Osteoblast (primary cell): ENCODE measurements around the gene RALGPS1. TPM values are rescaled to one million over a fixed set of nuclear protein-coding genes. Genes with fewer than 3 reads are reported as not detected.
"Not testable (repeated sequence)": the region's sequence is repeated elsewhere in the genome, so short reads cannot be mapped to it uniquely, and the experiment has no call there.

Experiments used
- DNase-seq: peaks from one replicate; pipeline ENCODE4 v3.0.0; 2011; ENCODE audit warnings: low spot score, mixed read lengths; ENCODE audit not compliant: insufficient read length; ENCODE audit errors: missing footprints
- H2AFZ ChIP-seq: 2 replicates; pipeline ENCODE4 v1.6.0; 2011; ENCODE audit warnings: mild to moderate bottlenecking, low read length
- H3K27ac ChIP-seq: 2 replicates; pipeline ENCODE4 v1.5.1; 2011; ENCODE audit warnings: mild to moderate bottlenecking, low read depth, low read length, moderate library complexity
- H3K27me3 ChIP-seq: 2 replicates; pipeline ENCODE4 v1.6.0; 2012; ENCODE audit warnings: mild to moderate bottlenecking, control low read depth, inconsistent platforms, low read length, moderate library complexity; ENCODE audit not compliant: insufficient read depth
- H3K36me3 ChIP-seq: 2 replicates; pipeline ENCODE4 v1.5.1; 2011; ENCODE audit warnings: mild to moderate bottlenecking, low read length, control low read depth, moderate library complexity; ENCODE audit not compliant: insufficient read depth
- H3K4me1 ChIP-seq: 2 replicates; pipeline ENCODE4 v1.5.1; 2011; ENCODE audit warnings: mild to moderate bottlenecking, low read length, control low read depth, moderate library complexity; ENCODE audit not compliant: insufficient read depth
- H3K4me2 ChIP-seq: 2 replicates; pipeline ENCODE4 v1.6.0; 2011; ENCODE audit warnings: mild to moderate bottlenecking, low read length; ENCODE audit not compliant: insufficient read depth
- H3K4me3 ChIP-seq: fragments of 200-600 bp; sonication (generic); 3 replicates; pipeline ENCODE4 v1.5.1; 2012; ENCODE audit warnings: mild to moderate bottlenecking, low read length, inconsistent platforms; ENCODE audit not compliant: insufficient read depth
- H3K79me2 ChIP-seq: 2 replicates; pipeline ENCODE4 v1.6.0; 2012; ENCODE audit warnings: mild to moderate bottlenecking, low read length, control low read depth, inconsistent platforms; ENCODE audit not compliant: insufficient read depth
- H3K9me3 ChIP-seq: 2 replicates; pipeline ENCODE4 v1.5.1; 2011; ENCODE audit warnings: low read depth, low read length, control low read depth
- H4K20me1 ChIP-seq: 2 replicates; pipeline ENCODE4 v1.6.0; 2012; ENCODE audit warnings: mild to moderate bottlenecking, low read length, control low read depth; ENCODE audit not compliant: insufficient read depth
- CTCF ChIP-seq: IDR thresholded peaks from 2 replicates; pipeline ENCODE4 v1.5.1; 2011; ENCODE audit warnings: mild to moderate bottlenecking, low read depth, low read length, moderate library complexity; ENCODE audit errors: extremely low read depth
- total RNA-seq: library from RNA; depleted of rRNA; stranded (reverse); fragments of >200 nt; gene quantifications from 2 replicates; pipeline ENCODE4 v1.2.3, GENCODE V29; 2012

The RALGPS1 gene
- total RNA-seq, 1 donor: 5.1 TPM

GRCh38 chr9:127014910-127015540 is 100.4 kb downstream of the RALGPS1 start:
- no peak overlapping the region for H3K4me2 ChIP-seq

GRCh38 chr9:127015921-127016512 is 101.4 kb downstream of the RALGPS1 start:
- H3K27ac ChIP-seq: no peak overlapping the region
- no peaks in the 10 kb centered on the region for H3K79me2 ChIP-seq
- DNase-seq: no peak
- H4K20me1 ChIP-seq: no peaks in the 10 kb centered on the region
- H2AFZ ChIP-seq: no peak overlapping the region
- H3K4me2 ChIP-seq: no peak overlapping the region
- no peaks in the 10 kb centered on the region for H3K9me3 ChIP-seq
- H3K4me1 ChIP-seq: no peaks in the 10 kb centered on the region
- no peaks in the 10 kb centered on the region for H3K36me3 ChIP-seq
- TF ChIP-seq CTCF: no peak
- peaks cover 16% of the 10 kb centered on the region for H3K27me3 ChIP-seq
- no peak overlapping the region for H3K4me3 ChIP-seq

More at GRCh38 chr9:127014910-127015540, 100.4 kb downstream of the RALGPS1 start:
- DNase-seq: no peak
- H4K20me1 ChIP-seq: no peaks in the 10 kb centered on the region
- H3K4me1 ChIP-seq: no peaks in the 10 kb centered on the region
- TF ChIP-seq CTCF: no peak
- H3K27me3 ChIP-seq: peaks cover 16% of the 10 kb centered on the region
- no peaks in the 10 kb centered on the region for H3K36me3 ChIP-seq
- H3K79me2 ChIP-seq: no peaks in the 10 kb centered on the region
- no peak overlapping the region for H2AFZ ChIP-seq
- no peaks in the 10 kb centered on the region for H3K9me3 ChIP-seq
- no peak overlapping the region for H3K27ac ChIP-seq
- no peak overlapping the region for H3K4me3 ChIP-seq

GRCh38 chr9:127017979-127018378 is 103.4 kb downstream of the RALGPS1 start:
- not testable (repeated sequence) for H2AFZ ChIP-seq, DNase-seq

GRCh38 chr9:127018935-127019334 is 104.4 kb downstream of the RALGPS1 start:
- H3K27ac ChIP-seq: no peak overlapping the region
- H3K27me3 ChIP-seq: no peaks in the 10 kb centered on the region
- H4K20me1 ChIP-seq: no peaks in the 10 kb centered on the region
- H3K9me3 ChIP-seq: no peaks in the 10 kb centered on the region
- no peak overlapping the region for H3K4me2 ChIP-seq
- H3K4me3 ChIP-seq: no peak overlapping the region
- H2AFZ ChIP-seq: no peak overlapping the region
- no peaks in the 10 kb centered on the region for H3K79me2 ChIP-seq
- DNase-seq: no peak
- H3K36me3 ChIP-seq: no peaks in the 10 kb centered on the region
- TF ChIP-seq CTCF: no peak
- H3K4me1 ChIP-seq: peaks cover 11% of the 10 kb centered on the region

More at GRCh38 chr9:127017979-127018378, 103.4 kb downstream of the RALGPS1 start:
- not testable (repeated sequence) for H3K36me3 ChIP-seq, H3K79me2 ChIP-seq, H3K4me1 ChIP-seq, H4K20me1 ChIP-seq, H3K4me3 ChIP-seq, H3K27ac ChIP-seq, H3K9me3 ChIP-seq, H3K4me2 ChIP-seq, H3K27me3 ChIP-seq
